Epithelial cell of proximal tubule (primary cell): ENCODE results near the gene HMGCLL1. TPM values are rescaled to one million over a fixed set of nuclear protein-coding genes. Genes with fewer than 3 reads are reported as not detected.

Source experiments
- DNase-seq: peaks from one replicate; pipeline ENCODE4 v3.0.0-alpha.2; 2011; ENCODE audit warnings: low read depth
- H3K4me3 ChIP-seq: 2 replicates; pipeline ENCODE4 v1.5.1; 2011; ENCODE audit warnings: low read depth, mild to moderate bottlenecking, low read length
- CTCF ChIP-seq: conservative IDR thresholded peaks from 2 replicates; pipeline ENCODE4 v1.5.1; 2012; ENCODE audit warnings: low read depth, mild to moderate bottlenecking, low read length
- total RNA-seq: library from RNA; depleted of rRNA; stranded (reverse); fragments of >200 nt; gene quantifications from 2 replicates; pipeline ENCODE4 v1.2.3, GENCODE V29; 2015

Gene HMGCLL1
- total RNA-seq, 1 donor from 2014 or later = 0.06 TPM

GRCh38 chr6:55450005-55450404, 129.0 kb downstream of the HMGCLL1 start:
- TF ChIP-seq CTCF = no peak
- no peak for DNase-seq
- H3K4me3 ChIP-seq = no peak overlapping the region

GRCh38 chr6:55449225-55449624, 129.8 kb downstream of the HMGCLL1 start:
- TF ChIP-seq CTCF = peak; percentile 42
- H3K4me3 ChIP-seq = no peak overlapping the region
- no peak for DNase-seq

DNA sequence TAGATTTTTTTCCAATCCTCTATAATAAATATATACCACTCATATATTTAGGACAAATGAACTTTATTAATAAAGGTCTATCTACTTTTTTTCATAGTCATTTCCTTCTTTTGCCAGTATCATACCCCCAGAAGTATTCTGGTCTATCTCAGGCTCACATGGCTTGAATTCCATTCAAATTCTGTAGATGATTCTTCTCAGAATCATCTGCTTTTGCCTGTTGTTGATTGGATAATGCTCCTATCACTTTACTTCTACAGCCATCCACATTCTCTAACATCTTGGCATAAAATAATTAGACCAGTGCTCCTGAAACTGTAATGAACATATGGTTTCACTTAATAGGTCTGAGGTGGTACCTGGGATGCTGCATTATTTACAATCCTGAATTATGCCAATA, 130.5 kb downstream of the HMGCLL1 start:
- no peak overlapping the region for H3K4me3 ChIP-seq
- no peak for TF ChIP-seq CTCF
- no peak for DNase-seq

DNA sequence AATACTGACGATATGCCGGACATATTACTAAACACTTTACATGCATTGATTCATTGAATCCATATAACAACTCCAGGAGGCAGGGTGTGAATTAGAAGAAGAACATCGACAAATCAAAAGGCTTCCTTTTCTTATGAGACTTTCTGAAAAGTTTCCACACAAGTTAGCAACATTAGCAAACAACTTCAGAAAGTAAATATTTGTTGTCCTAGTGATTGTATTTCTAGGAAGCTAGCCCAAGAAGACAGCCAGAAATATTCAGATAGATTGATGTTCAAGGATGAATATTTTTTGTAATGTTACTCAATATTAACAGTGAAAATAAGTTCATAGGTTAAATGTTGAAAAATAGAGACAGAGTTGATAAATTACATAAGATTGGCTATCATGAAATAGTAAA, 131.1 kb downstream of the HMGCLL1 start:
- DNase-seq = no peak
- no peak overlapping the region for H3K4me3 ChIP-seq
- no peak for TF ChIP-seq CTCF

DNA sequence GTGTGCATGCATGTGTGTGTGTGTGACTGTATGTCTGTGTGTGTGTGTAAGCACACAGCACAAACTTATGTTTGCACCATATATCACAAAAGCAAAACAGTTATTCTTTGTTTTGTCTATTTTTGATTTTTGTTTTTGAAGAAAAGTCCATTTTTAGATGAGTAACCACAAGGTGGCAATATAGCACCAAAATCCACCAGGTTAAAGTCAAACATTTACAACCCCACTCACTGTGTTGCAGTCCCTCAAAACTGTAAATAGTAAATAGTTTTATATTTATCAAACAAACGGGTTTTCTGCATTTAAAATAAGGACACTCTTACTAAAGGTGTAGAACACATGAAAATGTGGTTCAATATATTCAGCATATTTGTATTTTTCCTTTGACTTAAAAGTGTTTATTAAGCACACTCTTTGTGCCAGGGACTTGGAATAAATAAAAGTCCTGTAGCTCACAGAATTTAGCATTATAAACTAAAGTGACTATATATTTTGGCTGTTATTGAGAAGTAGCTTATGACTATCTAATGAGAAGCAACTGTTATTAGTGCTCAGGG, 133.3 kb downstream of the HMGCLL1 start:
- no peak for DNase-seq
- peak; percentile 63 for TF ChIP-seq CTCF
- no peak overlapping the region for H3K4me3 ChIP-seq

GRCh38 chr6:55443238-55444134, 135.5 kb downstream of the HMGCLL1 start:
- no peak overlapping the region for H3K4me3 ChIP-seq
- TF ChIP-seq CTCF = no peak
- no peak for DNase-seq
